AG10803 (cell line): ENCODE results near the gene CPZ.

Source experiments
- DNase-seq: peaks from one replicate; pipeline ENCODE4 v3.0.0; 2010; ENCODE audit warnings: low read depth
- H3K4me3 ChIP-seq: 2 replicates; pipeline ENCODE4 v1.5.1; 2011; ENCODE audit warnings: mild to moderate bottlenecking, low read length, control low read depth
- TF ChIP-seq, protein P1 (sequence below): conservative IDR thresholded peaks from 2 replicates; pipeline ENCODE4 v1.5.1; 2011; ENCODE audit warnings: mild to moderate bottlenecking, low read length, control low read depth, inconsistent platforms

Gene CPZ

DNA sequence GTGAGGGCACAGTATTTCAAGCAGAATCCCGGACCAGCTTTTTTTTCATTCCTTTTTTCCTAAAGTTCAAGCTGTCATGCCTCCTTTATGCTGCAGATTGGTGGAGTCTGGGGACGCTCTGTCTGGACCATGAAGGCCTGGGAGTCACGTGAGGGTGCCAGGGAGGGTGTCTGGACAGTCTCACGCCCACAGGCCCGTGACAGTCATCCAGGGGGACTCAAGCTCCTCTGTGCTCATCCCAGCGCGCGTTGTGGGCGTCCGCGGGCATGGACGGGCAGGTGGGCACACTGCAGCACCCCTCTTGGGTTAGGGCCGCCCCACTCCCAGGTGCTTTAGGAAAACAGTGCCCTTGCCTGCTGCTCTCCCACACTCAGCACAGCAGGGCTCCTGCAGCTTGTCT lies 4.8 kb downstream of the CPZ start:
- TF ChIP-seq, protein P1, sequence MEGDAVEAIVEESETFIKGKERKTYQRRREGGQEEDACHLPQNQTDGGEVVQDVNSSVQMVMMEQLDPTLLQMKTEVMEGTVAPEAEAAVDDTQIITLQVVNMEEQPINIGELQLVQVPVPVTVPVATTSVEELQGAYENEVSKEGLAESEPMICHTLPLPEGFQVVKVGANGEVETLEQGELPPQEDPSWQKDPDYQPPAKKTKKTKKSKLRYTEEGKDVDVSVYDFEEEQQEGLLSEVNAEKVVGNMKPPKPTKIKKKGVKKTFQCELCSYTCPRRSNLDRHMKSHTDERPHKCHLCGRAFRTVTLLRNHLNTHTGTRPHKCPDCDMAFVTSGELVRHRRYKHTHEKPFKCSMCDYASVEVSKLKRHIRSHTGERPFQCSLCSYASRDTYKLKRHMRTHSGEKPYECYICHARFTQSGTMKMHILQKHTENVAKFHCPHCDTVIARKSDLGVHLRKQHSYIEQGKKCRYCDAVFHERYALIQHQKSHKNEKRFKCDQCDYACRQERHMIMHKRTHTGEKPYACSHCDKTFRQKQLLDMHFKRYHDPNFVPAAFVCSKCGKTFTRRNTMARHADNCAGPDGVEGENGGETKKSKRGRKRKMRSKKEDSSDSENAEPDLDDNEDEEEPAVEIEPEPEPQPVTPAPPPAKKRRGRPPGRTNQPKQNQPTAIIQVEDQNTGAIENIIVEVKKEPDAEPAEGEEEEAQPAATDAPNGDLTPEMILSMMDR = no peak
- no peak overlapping the region for H3K4me3 ChIP-seq
- no peak for DNase-seq

DNA sequence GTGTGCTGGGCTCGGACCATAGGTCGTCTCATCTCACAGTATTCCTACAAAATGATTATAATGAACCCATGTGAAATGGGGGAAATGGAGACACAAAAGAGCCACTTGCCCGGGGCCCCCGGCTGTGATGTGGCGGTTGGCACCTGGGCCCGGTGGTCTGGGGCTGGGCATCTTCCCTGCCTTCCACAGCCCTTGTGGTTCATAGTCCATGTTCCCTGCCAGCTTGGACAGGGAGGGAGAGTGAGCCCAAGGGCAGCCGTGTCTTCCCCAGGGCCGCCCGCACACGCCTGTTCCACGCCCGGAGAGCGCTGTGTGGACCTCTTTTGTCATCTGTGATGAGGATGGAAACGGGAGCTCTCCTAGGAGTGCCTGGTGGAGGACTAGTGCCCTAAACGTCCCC lies 5.2 kb downstream of the CPZ start:
- TF ChIP-seq, protein P1 = no peak
- no peak for DNase-seq
- H3K4me3 ChIP-seq = no peak overlapping the region

DNA sequence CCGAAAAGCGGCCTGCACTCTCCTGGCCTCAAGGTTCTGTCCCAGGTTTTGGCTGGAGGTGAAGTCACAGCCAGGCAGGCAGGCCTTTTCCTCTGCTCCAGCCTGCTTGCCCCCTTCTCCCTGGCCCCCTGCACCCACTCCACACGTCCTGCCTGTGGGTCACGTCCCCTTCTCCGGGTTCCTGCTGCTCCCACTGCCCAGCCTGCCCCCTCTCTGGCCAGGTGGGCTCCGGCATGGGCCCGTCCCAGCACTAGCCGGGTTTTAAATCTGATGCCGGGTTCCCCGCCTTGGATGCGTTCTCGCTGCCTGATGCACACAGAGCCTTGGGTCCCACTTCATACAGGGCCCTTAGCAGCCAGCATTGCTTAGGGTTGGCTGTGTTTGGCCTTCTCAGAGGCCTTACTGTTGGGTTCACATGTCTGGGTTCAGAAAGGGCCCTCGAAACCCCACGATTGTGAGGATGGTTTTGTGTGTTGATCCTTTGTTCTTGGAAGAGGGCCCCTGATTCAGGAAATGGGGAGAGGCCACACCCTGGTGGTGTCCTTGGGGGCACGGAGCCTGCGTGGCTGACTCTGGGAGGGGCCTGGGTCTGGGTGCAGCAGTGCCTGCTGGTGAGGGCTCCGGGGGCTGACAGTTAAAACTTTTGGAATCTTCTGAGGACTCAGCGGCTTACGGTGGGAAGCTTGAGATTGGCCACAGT lies 6.0 kb downstream of the CPZ start:
- DNase-seq = no peak
- TF ChIP-seq, protein P1 = no peak
- no peak overlapping the region for H3K4me3 ChIP-seq

DNA sequence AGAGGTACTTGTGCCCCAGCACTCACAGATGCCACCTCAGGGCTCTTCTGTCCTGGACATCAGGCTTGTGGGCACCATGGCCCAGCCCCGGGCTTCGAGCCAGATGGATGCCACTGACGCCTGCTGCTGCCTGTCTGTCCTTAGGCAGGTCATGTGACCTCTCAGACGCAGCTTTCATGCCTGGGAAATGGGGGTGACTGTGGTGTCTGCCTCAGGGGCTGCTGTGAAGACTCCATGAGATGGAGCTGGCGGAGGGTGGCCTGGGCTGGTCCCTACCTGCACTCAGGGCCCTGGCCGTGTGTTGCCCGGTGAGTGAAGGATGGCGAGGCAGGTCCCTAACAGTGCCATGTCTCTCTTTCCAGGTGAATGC lies 6.5 kb downstream of the CPZ start:
- no peak overlapping the region for H3K4me3 ChIP-seq
- DNase-seq = no peak
- TF ChIP-seq, protein P1 = no peak

DNA sequence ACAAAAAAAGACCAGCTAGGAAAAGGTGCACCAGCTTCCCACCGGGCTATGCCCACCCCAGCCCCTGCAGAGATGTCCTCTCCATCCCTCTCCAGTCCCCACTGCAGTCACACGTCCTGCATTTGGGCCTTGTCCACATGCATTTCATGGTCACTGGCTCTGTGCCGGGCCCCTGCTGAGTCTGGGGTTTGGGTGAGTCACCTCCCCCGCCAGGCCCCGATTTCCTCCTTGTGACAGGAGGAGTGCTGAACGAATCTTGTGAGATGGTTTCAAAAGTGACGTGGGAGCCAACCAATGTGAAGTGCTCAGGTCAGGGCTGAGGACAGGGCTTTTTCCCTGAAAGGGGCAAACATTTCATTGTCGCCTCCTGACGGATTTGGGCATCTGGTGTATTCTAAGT lies 7.1 kb downstream of the CPZ start:
- TF ChIP-seq, protein P1 = no peak
- peak; percentile 79 for DNase-seq
- H3K4me3 ChIP-seq = no peak overlapping the region

DNA sequence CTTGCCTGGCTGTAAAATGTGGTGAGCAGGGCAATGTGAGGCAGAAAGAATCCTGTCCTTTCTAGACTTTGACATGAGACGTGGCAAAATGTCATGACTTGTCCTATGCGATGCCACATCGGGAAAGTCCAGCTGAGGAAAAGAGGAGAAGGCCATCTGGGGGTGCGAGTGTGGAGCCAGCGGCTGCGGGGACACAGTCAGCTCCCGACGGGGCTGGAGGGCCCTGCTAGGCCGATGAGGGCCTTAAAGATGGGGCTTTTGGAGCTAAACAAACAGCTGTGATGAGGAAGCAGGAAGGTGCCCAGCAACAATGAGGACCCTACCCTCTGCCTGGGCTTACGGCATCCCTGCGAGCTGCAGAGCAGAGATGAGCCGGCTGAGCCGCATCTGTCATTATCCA lies 7.7 kb downstream of the CPZ start:
- no peak for DNase-seq
- TF ChIP-seq, protein P1 = no peak
- no peak overlapping the region for H3K4me3 ChIP-seq

DNA sequence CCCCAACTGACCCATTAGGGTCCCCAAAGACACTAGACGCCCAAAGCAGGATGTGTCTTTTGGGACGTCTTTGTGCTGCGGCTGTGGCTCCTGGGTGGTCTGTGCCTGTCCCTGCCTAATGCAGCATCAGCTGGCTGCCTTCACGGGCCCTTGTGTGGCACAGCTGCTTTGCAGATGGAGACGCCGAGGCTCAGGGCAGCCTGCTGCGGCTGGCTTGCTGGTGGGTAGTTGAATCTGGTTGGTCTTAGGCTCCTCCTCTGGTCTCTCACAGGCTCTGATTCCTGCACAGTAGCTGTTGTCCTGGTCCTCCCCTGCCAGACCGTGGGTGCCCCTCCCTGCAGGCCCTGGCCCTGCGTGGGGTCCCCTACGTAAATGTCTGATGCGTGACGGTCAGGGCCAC lies 8.1 kb downstream of the CPZ start:
- no peak for DNase-seq
- no peak overlapping the region for H3K4me3 ChIP-seq
- TF ChIP-seq, protein P1 = no peak
